Dedifferentiated amniotic fluid mesenchymal stem cell (primary cell): ENCODE measurements around the gene PRKN.

ENCODE experiments used
- DNase-seq: peaks from one replicate; pipeline ENCODE4 v3.0.0-alpha.2; 2016; ENCODE audit errors: extremely low spot score

The PRKN gene

DNA sequence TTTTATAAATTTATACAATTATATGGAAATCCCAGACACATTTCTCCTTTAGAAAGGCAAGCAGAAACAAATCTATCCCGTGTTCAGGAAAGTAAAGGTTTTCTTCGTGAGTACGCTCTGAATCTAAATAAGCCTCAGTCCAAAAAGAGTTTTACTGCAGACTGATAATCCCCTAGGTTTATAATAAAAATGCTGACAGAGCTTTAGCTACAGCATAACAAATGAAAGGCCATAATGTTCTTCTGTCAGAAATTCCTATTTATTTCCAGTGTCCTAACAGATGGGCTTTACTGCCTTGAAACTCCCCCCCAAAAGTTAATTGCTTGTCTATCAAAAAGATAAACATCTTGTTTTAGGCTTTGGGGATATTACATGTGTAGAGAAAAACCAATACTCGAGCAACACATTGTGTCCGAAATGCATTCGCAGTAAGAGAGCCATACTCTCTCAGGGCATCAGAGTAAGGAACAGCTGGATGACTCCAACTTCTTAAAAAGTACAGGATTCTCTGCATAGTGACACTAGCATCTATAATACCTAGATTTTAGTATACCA, 109.0 kb downstream of the PRKN start:
- DNase-seq = no peak

DNA sequence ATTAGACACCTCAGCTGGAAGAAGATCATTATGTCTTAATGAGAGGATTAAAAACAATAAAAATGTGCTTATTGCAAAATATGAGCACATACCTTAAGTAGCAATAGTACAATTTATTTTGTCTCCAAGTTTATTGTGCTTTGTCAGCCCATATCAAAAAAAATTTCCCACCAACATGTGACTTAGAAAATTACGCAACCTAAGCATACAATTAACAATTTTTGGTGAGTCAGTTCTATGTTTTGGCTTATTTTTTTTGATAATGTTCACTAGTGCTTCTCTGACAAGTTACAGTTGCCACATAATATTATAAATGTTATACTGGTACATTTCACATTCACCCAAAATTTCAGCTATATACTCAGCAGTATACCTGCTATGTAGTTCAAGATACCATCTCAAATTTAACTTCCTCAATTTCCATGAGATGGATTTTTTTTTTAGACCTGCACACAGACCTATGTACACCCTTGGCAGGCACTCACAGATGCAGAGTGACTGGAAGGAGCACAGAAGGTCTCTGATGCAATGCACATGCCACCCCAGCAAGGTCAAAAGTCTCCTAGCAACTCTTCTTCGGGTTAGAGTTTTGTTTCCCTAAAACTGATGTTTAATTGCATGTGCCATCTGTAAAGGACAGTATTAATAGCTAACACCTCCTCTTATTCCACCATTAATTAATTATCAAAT, 112.4 kb downstream of the PRKN start:
- DNase-seq = no peak

DNA sequence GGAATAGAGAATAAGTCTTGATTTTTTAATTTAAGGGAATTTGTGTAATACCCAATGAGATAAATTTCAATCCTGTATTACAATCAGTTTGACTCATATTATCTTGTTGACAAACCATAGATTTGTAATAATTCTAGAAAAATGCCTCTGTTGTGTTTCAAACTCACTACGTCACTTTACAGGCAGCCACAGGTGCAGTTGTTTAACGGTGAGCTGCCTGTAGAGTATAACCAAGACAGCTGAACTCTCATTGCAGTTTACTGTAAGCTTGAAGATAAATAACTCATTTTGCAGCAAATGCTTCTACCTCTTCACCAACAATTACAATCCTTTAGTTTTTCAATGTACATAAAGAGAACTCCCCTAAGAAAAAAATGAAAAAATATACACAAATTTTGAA, 114.3 kb downstream of the PRKN start:
- no peak for DNase-seq

DNA sequence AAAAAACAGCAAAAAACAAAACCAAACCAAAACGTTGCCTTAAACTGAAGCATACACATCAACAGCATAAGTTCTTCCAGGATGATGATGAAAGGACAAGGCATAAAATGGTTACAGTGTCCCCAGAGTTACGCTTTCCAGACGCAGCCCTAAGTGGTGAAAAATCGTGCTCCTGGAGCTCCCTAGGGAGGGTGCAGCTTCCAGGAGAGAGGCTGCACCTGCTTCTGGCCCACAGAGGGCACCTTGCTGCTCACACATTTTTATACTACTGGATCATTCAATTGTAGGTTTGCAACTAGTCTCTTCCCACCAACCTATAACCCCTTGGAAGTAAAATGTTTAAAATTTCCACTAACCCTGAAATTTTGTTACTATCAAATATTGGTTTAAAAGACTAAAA, 115.0 kb downstream of the PRKN start:
- DNase-seq = no peak

DNA sequence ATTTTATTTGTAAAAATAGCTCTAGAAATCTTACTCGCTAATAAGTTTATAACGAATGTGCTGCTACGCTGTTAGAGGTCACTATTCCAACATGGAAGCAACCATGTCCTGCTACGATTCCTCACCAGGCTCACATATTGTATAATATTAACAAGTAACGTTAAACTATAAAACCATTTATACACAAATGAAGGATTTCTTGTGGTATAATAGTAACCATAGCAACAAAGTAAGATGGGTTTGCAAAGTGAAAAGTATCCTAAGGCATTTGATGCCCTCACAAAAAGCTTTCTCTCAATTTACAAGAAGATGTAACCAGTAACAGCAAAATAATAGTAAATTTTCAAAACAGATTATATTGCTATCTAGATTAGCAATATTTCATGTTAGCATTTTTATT, 117.2 kb downstream of the PRKN start:
- DNase-seq = no peak

DNA sequence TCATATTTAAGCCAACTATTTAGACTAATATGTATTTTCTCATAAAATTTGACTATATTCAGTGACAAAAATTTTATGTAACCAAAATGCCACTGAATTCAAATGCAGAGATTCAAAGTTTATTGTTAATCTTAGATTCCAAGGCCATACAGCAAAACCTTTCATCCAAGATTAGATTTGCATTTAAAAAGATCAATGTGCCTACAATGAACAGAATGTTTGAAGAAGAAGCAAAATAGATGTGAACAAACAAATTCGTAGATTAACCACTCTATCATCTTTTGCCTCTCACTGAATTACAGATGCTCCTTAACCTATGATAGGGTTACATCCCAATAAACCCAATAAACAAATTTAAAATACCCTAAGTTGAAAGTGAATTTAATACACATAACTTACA, 121.7 kb downstream of the PRKN start:
- no peak for DNase-seq

DNA sequence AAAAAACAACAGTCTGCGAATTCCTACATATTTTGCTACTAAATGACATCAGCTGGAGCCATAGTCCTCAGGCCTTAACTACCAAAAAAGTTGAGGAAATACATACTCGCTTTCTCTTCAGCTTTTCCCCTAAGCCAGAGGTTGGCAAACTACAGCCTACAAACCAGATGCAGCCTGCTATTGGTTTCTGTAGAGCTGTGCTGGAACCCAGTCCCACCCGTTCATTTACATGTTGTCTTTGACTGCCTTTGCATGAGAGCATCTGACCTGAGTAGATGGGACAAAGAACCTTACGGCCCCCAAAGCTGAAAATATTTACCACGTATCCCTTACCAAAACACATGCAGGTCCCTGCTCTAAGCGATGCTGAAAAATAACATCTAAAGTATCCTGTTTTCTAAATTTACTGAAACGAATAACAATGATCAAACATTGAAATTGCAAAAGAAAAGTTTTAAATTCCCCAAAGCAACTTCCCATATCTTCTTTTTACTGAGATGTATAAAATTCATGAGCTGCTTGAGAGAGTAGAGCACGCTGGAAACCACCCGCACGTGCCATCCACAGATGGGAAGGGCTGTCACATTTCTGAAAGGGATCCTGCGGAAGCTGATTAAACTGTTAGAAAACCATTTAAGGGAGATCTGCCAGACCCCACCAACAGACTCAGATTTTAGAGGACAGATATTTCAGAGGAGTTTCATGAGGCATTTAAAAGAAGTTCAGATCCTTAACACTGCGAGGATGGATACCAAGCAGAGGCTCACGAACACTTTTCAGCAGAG, 124.1 kb downstream of the PRKN start:
- DNase-seq = no peak

DNA sequence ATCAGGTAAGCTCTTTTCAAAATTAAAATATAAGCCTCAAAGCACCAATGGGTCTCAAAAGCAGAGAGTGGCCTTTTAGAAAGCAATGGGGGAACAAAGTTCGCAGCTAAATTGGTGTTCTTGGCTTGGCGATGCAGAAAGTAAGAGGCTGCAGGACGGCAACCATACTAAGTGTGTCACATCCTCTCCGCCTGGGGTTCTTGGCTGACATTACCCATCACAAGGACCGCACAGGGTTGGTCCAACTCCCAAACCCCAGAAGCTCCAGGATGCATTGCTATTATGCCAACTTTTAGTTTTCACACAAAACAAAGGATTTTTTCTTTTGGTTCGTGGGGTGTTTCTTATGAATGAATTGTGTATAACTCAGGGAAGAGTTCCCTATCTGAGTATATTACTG, 124.8 kb downstream of the PRKN start:
- DNase-seq = no peak

DNA sequence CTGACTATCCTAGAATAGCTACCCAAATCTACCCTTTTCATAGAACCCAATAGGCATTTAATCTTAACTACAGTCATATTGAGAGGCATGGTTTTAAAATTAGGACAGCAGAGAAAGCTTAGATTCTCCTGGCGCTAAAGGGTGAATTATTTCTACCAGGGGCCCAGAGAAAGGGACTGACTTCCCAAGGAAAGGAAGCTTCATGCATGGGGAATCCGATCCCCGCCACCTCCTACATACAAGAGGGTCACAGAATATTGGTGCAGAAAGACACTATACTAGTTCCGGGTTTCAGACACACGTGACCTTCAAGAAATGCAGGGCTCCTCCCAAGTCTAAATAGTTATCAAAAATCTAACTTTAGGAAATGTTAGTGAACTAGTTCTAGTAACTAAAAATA, 130.9 kb downstream of the PRKN start:
- DNase-seq = no peak

DNA sequence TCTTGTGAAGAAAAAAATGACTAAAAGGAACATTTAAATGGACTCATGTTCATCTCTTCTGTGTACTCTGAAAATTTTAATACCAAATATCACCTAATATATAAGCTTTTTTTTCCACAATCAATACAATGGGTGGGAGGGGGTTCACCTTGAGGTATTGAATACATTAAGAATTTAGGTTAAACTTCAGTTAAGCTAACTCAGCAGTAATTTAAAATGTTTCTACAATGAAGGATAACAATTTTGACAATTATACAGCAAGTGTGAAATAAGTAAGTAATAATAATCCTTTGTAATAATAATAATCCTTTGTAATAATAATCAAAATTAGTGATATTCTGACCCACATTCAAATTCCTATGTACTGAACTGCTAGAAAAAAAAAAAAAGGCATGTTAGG, 136.0 kb downstream of the PRKN start:
- DNase-seq = no peak

DNA sequence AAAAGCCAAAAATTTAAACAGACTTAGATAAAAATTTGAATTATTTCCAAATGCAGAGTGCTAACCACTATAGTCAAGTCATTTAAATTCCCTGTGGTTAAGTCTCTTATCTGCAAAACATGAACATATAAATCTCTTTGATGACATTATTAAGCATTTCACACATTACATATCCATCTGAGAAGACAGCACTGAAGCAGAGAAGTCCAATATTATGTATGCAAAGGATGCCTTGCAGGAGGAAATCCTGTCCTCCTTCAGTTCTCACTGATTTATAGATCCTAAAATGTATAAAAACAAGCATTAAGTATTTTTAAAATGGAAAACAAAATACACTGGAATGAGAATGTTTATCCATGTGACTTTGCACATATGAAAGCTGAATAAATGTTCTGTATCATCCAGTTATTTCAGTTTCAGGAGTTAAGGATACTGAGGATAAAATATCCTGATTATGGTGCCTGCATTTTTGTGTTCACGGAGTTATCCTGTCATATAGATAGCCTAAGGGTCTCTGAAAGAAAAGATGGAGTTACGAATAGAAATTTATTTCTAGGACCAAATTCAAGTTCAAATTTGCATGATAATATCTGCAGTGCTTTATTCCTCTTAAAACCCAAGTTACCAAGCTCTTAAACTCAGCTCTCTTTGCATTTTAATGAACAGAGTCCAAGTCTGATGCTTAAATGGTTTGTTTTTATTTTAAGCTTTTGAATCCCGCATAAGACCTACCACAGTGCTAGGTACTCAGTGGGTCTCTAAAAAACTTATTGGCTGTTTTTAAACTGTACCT, 145.4 kb downstream of the PRKN start:
- DNase-seq = no peak

DNA sequence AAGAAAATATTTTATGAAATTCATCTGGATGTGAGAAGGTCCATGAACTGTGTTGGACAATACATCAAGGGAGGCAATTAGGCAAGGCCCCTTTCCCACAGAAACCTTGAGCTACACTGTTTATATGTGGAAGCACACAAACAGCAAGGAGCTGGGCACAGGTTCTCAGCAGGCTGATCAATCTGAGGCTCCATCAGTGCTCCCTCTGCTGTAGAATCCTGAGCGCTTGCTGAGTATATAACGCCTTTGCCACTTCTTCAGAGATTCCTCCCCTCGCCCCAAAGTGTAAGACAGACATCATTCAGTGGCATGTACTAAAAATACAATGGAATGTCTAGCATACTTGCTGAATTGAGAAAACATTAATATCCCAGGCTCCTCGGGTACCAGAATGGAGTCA, 146.9 kb downstream of the PRKN start:
- DNase-seq = no peak

DNA sequence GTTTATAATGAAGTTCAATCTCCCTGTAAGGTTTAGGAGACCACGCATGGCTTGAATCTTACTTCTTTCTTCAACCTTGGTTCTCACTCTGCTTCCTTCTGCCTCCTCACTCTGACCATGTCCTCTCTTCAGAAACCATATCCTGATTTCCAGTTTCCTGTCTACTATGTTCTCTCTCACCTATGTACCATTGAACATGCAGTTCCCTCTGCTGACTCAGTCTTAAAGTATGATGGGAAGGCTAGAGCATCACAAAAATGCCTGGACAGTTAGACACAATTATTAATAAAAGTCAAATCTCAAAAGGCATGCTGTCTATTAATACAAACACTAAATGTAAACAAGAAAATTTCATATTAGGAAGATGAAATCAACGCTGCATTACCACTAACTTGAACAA, 151.6 kb downstream of the PRKN start:
- no peak for DNase-seq

DNA sequence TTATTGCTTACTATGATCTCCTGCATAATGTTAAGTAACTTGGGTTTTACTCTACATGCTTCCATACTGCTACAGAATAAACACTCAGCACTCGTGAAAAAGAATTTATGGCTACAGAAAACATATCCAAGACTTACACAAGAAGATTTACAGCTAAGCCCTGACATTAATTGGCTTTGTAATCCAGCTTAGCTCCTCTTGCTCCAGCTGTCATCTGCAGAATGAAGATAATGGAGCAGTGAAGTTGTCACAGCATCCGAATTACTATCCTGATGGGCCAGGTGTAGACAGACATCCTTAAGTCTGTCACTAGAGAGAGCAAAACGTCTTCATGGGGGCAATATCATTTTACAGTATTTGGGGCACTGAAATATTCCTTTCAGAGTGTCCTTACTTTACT, 155.3 kb downstream of the PRKN start:
- DNase-seq = no peak

DNA sequence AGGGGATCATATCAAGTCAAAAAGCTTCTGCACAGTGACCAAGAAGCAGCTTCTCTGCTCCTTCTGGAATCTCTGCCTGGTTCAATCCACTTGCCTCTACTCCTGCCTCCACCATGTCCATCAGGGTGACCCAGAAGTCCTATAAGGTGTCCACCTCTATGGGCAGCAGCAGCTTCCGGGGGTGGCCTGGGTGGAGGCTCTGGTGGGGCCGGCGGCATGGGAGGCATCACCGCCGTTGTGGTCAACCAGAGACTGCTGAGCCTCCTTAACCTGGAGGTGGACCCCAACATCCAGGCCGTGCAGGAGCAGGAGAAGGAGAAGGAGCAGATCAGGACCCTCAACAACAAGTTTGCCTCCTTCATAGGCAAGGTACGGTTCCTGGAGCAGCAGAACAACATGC, 159.3 kb downstream of the PRKN start:
- DNase-seq = no peak

DNA sequence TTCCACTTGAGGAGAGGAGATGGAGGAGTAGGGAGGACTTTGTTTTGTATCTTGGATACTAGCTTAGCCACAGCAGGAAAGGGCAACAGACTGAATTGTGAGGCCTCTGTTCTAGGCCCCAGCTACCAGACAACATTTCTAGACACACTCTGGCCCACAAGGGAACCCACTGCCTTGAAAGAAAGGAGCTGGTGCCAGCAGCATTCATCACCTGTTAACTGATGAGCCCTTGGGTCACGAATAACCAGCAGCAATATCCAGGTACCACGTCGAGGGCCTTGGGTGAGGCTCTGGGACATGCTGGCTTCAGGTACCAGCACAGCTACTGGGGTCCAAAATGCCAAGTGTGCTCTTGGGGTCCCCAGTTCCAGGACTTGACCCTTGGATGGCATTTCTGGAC, 165.5 kb downstream of the PRKN start:
- no peak for DNase-seq

DNA sequence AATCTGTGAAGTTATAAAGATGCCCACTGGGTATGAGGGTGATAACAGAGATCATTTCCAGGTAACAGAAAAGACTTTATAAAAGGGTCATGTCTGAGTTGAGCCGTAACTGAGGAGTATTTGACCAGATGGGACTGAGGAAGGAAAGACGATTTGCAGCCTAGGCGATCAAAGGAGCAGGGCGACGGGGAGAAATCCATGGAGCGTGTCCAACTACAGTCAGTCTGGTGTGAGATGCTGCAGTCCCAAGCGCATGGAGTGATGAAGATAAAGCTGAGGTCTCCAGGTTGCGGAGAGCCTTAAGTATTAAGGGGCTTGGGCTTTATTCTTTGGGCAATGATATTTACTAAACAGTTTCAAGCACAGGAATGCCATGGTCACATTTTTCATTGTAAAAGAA, 166.7 kb downstream of the PRKN start:
- DNase-seq = no peak

DNA sequence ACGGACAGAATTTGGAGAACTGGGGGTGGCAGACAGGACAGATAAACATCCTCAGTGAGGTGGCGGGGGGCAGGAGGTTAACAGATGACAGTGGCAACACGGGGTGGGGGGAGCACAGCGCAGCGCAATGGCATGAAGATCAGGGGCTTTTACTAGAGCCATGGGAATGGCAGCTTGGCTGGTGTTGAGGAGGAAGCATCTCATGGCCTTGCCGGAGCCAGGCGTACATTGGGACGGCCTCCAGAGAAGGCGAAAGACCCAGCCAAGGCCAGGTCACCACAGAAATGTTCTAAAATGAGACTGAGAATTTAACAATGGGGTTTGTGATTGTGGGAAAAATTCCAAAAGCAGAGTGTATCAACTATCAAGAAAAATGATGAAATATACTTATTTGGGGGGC, 173.0 kb downstream of the PRKN start:
- DNase-seq = no peak

DNA sequence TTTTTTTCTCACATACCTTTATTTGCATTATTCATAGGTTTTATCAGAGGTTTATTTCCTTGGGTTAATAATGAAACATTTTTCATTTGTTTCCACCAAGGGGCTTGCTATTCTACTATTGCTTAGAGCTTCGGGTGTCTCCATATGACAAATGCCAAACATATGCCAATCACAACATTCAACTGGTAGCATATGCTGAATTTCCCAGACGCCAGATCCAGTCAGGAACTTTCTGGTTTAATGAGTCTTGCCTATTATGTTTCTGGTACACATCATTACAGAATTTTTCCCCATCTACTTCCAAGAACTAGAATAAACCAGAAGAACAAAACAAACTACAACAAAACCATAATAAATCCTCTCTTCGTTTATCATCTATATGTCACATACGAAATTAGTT, 180.7 kb downstream of the PRKN start:
- no peak for DNase-seq

DNA sequence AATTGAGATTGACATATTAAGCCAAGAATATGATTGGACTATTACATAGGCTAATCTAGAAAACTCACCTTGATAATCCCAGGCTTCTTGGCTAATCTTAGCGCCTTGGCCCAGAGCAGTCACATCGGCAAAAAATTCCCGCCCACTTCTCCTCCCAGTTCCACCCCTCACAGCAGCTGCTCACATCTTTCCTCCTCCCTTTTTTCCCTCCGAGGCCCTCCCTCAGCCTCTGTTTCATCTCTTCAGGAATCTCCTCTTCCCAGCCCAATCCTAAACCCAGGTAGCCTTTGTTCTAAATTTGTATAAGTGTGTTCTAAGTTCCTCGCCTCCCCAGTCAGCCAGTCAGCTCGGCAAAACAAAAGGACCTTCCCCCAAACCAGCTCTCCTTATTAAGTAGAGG, 184.3 kb downstream of the PRKN start:
- no peak for DNase-seq

DNA sequence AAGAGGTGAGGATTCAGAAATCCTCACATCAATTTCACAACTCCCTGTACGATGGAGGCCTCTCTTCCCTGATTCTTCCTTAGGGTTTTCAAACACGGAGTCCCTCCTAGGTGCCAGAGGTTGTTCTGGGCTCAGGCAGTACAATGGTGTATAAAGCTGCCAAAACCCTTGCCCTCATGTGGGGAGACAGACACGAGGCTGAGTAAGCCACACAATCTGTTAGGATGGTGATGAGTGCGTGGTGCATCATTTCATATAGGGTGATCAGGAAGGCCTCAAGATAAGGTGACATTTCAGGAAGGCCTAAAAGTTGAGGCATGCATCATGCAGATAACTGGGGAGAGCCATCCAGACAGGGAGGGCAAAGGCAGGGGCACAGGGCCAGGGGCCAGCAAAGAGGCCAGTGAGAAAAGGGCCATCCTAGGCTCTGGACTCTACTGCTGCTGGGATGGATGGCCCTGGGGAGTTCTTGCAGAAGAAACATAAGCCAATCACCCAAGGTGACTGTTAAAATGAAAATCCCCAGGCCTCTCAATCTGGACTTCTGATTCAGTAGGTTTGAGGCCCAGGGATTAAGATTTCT, 186.5 kb downstream of the PRKN start:
- DNase-seq = no peak

DNA sequence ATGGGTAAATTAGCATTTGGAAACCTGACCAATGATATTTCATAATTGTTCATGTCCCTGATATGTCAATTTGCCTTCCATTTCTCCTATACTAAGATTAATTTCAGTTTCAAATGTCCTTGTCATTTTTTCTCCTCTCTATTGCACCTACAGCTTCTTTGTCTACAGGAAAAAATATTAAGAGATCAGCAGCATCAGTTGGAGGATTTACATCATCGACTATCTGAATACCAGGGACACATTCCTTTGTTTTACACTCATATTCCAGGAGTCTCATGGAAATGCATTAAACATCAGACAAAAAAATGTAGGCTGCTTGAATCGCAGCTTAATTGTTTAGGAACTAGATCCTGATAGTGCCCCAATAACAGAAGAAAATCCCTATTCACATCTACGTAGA, 188.2 kb downstream of the PRKN start:
- no peak for DNase-seq
